ENCODE data around the gene NDUFC1.
"Not testable (repeated sequence)": the region's sequence is repeated elsewhere in the genome, so short reads cannot be mapped to it uniquely, and the experiment has no call there.

NDUFC1 gene

GRCh38 chr4:139301821-139302611, at the start of gene NDUFC1:
TSS of gene NDUFC1 (minus strand) at chr4:139302477. CDS start at chr4:139295798, 6,679 bp downstream.
- no peak for TF ChIP-seq JUND (IDR thresholded peaks at IDR 0.05; ENCODE audit: low read depth)
- DNase-seq (ENCODE audit: low read depth in 1 of 2, low spot score in 1 of 2) = peak; percentile 18 to 69
- in situ Hi-C loops (cut with HindIII; ENCODE audit: low pct_unique_long_range_greater_than_20kb, low sequenced_read_pairs) = no loop called here

GRCh38 chr4:139337612-139338011, 35.3 kb upstream of the NDUFC1 start:
- in situ Hi-C loops (cut with HindIII; ENCODE audit: low pct_unique_long_range_greater_than_20kb, low sequenced_read_pairs) = no loop called here
- TF ChIP-seq JUND (IDR thresholded peaks at IDR 0.05; ENCODE audit: low read depth) = no peak
- DNase-seq (ENCODE audit: low read depth in 1 of 2, low spot score in 1 of 2) = no peak

- TF ChIP-seq JUND (IDR thresholded peaks at IDR 0.05; ENCODE audit: low read depth) = no peak
- no peak for DNase-seq (ENCODE audit: low read depth in 1 of 2, low spot score in 1 of 2)
- in situ Hi-C loops (cut with HindIII; ENCODE audit: low pct_unique_long_range_greater_than_20kb, low sequenced_read_pairs) = no loop called here
Measured at GRCh38 chr4:139333046-139333445, 30.8 kb upstream of the NDUFC1 start.

GRCh38 chr4:139331185-139331584, 28.9 kb upstream of the NDUFC1 start:
- TF ChIP-seq JUND (IDR thresholded peaks at IDR 0.05; ENCODE audit: low read depth) = no peak
- in situ Hi-C loops (cut with HindIII; ENCODE audit: low pct_unique_long_range_greater_than_20kb, low sequenced_read_pairs) = no loop called here
- no peak for DNase-seq (ENCODE audit: low read depth in 1 of 2, low spot score in 1 of 2)

GRCh38 chr4:139330283-139330682, 28.0 kb upstream of the NDUFC1 start:
- in situ Hi-C loops (cut with HindIII; ENCODE audit: low pct_unique_long_range_greater_than_20kb, low sequenced_read_pairs) = no loop called here
- TF ChIP-seq JUND (IDR thresholded peaks at IDR 0.05; ENCODE audit: low read depth) = no peak
- no peak for DNase-seq (ENCODE audit: low read depth in 1 of 2, low spot score in 1 of 2)

- peak in 1 of 2 experiments; percentile 51 for DNase-seq (ENCODE audit: low read depth in 1 of 2, low spot score in 1 of 2)
- in situ Hi-C loops (cut with HindIII; ENCODE audit: low pct_unique_long_range_greater_than_20kb, low sequenced_read_pairs) = no loop called here
- no peak for TF ChIP-seq JUND (IDR thresholded peaks at IDR 0.05; ENCODE audit: low read depth)
Measured at GRCh38 chr4:139329665-139330200, 27.5 kb upstream of the NDUFC1 start.

- no peak for TF ChIP-seq JUND (IDR thresholded peaks at IDR 0.05; ENCODE audit: low read depth)
- DNase-seq (ENCODE audit: low read depth in 1 of 2, low spot score in 1 of 2) = no peak
- in situ Hi-C loops (cut with HindIII; ENCODE audit: low pct_unique_long_range_greater_than_20kb, low sequenced_read_pairs) = no loop called here
Measured at GRCh38 chr4:139324620-139325019, 22.3 kb upstream of the NDUFC1 start.

- in situ Hi-C loops (cut with HindIII; ENCODE audit: low pct_unique_long_range_greater_than_20kb, low sequenced_read_pairs); DNase-seq (ENCODE audit: low read depth in 1 of 2, low spot score in 1 of 2): not testable (repeated sequence)
Measured at GRCh38 chr4:139322541-139322940, 20.3 kb upstream of the NDUFC1 start.

- DNase-seq (ENCODE audit: low read depth in 1 of 2, low spot score in 1 of 2); in situ Hi-C loops (cut with HindIII; ENCODE audit: low pct_unique_long_range_greater_than_20kb, low sequenced_read_pairs): not testable (repeated sequence)
Measured at GRCh38 chr4:139322070-139322469, 19.8 kb upstream of the NDUFC1 start.

- TF ChIP-seq JUND (IDR thresholded peaks at IDR 0.05; ENCODE audit: low read depth) = no peak
- DNase-seq (ENCODE audit: low read depth in 1 of 2, low spot score in 1 of 2) = no peak
- in situ Hi-C loops (cut with HindIII; ENCODE audit: low pct_unique_long_range_greater_than_20kb, low sequenced_read_pairs) = no loop called here
Measured at GRCh38 chr4:139319571-139319970, 17.3 kb upstream of the NDUFC1 start.

- no peak for TF ChIP-seq JUND (IDR thresholded peaks at IDR 0.05; ENCODE audit: low read depth)
- in situ Hi-C loops (cut with HindIII; ENCODE audit: low pct_unique_long_range_greater_than_20kb, low sequenced_read_pairs) = no loop called here
- DNase-seq (ENCODE audit: low read depth in 1 of 2, low spot score in 1 of 2) = no peak
Measured at GRCh38 chr4:139317635-139318034, 15.4 kb upstream of the NDUFC1 start.

- no peak for DNase-seq (ENCODE audit: low read depth in 1 of 2, low spot score in 1 of 2)
- TF ChIP-seq JUND (IDR thresholded peaks at IDR 0.05; ENCODE audit: low read depth) = no peak
- in situ Hi-C loops (cut with HindIII; ENCODE audit: low pct_unique_long_range_greater_than_20kb, low sequenced_read_pairs) = no loop called here
Measured at GRCh38 chr4:139316733-139317132, 14.5 kb upstream of the NDUFC1 start.

GRCh38 chr4:139315221-139315675, 13.0 kb upstream of the NDUFC1 start:
- no peak for TF ChIP-seq JUND (IDR thresholded peaks at IDR 0.05; ENCODE audit: low read depth)
- DNase-seq (ENCODE audit: low read depth in 1 of 2, low spot score in 1 of 2) = no peak
- in situ Hi-C loops (cut with HindIII; ENCODE audit: low pct_unique_long_range_greater_than_20kb, low sequenced_read_pairs) = no loop called here
